NCI-H128 (cell line): ENCODE results near the gene METAP2.
"Not testable (repeated sequence)": the region's sequence is repeated elsewhere in the genome, so short reads cannot be mapped to it uniquely, and the experiment has no call there.

ENCODE experiments used
- DNase-seq: peaks from one replicate; lab custom pipeline; 2025; ENCODE audit not compliant: unreplicated experiment; lab: John Stamatoyannopoulos, UW

Gene METAP2

DNA sequence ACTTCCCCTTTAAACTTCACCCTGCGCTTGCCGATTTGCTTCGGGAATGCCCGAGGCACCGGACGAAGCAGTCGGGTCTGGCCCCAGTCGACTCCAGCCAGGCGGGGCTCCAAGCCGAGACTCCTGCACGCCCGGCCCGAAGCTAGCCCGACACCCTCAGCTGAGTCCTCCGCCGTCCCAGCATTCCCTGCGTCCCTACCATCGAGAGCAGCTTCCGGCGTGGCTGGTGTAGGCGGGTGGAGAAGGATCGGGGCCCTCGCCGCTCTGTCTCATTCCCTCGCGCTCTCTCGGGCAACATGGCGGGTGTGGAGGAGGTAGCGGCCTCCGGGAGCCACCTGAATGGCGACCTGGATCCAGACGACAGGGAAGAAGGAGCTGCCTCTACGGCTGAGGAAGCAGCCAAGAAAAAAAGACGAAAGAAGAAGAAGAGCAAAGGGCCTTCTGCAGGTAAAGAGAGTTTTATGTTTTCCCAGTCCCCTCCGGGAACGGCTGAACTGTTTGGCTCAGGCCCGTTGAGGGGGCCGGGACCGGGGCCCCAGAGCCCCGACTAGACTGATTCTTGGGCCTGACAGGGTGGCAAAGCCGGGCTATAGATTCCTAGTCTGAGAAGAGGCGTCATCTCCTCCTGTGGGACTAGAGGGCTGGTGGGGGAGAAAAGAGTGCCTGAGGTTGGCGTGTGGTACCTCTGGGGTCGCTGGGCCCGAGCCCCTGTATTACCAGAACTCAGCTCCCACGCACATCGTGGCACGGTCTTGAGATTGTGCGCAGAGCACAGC, at the start of gene METAP2:
TSS of gene METAP2 (plus strand) at position 269 of the 776 bp plus-strand sequence. CDS start at position 297, 28 bp downstream.
- DNase-seq = peak; percentile 93

DNA sequence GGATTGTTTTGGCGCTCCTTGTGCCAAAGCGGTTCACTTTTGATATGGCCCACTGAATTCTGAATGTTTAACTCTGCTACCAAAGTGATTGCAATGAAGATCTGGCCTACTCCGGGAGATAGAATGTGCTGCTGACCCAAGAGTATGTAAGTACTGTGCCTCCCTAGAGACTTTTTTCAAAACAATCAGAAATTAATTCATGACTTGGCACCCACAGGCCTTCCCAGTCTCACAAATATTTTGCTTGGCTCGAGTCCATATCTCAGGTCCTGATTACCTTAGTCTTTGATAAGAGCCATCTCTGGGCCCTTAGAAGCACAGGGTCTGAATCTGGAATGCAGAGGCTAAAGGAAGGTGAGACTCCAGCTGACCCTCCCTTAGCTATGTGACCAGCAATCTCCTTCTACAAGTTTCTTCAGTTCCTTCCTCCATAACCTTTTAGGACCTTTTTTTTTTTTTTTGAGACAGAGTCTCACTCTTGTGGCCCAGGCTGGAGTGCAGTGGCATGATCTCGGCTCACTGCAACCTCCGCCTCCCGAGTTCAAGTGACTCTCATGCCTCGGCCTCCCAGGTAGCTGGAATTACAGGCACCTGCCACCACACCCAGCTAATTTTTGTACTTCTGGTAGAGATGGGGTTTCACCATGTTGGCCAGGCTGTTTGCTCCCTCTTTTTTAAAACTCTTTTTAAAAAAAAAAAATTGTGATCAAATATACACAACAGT, 49.5 kb upstream of the METAP2 start:
- no peak for DNase-seq

DNA sequence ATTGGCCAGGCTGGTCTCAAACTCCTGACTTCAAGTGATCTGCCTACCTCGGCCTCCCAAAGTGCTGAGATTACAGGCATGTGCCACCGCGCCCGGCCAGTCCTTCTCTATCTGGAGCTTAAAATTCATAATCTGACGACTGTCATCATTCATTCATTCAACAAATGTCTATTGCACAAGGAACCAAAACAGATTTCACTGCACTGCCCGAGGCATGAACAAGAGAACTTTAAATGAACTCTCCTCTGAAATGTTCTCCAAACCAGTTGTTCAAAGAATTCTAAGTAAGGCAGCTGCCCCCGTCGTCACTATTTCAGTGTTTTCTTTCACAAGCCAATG, 44.8 kb upstream of the METAP2 start:
- no peak for DNase-seq

DNA sequence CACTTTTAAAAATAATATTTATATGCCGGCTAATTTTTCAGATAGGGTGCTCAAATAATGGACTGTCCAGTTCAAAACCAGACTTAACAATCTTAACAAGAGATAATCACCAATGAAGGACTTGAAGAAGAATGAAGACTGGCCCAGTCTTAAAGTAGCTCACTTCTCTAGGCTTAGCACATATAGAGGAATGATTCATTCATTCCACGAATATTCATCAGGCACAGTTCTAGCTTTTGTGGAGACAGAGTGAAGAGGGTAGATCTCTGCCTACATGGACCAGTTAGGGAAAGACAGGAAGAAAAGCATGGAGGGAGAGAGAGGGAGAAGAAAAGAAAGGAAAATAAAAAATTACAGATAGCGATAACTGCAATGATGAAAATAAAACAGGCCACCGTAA, 42.8 kb upstream of the METAP2 start:
- no peak for DNase-seq

DNA sequence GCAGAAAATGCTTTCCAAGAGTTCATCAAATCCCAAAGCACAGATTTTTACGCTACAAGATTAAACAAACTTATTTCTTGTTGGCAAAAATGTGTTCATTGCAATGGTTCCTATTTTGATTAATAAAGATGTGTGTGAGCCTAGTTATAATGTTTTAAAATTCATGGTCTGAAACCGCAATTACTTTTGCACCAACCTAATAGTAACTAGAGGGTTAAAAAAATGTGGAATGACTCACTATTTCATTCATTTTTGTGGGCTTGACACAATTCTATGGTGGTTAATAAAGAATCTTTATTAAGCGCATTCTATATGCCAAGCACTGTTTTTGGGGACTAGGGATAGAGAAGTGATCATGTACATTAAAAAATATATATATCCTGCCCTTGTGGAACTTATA, 38.6 kb upstream of the METAP2 start:
- DNase-seq = no peak

DNA sequence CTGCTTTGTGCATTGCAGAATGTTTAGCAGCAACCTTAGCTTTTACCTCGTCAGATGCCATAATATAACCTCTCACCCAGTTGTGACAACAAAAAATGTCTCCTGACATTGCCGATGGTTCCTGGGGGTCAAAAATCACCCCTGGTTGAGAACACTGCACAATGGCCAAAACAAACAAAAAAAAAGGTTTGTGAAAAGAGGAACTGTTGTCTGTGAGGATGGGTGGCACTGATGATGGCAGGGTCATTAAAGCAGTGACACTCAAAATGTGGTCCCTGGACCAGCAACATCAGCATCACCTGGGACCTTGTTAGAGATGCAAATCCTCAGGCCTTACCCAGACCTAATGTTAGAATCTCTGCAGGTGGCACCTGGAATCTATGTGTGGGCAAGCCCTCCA, 36.4 kb upstream of the METAP2 start:
- DNase-seq = no peak

DNA sequence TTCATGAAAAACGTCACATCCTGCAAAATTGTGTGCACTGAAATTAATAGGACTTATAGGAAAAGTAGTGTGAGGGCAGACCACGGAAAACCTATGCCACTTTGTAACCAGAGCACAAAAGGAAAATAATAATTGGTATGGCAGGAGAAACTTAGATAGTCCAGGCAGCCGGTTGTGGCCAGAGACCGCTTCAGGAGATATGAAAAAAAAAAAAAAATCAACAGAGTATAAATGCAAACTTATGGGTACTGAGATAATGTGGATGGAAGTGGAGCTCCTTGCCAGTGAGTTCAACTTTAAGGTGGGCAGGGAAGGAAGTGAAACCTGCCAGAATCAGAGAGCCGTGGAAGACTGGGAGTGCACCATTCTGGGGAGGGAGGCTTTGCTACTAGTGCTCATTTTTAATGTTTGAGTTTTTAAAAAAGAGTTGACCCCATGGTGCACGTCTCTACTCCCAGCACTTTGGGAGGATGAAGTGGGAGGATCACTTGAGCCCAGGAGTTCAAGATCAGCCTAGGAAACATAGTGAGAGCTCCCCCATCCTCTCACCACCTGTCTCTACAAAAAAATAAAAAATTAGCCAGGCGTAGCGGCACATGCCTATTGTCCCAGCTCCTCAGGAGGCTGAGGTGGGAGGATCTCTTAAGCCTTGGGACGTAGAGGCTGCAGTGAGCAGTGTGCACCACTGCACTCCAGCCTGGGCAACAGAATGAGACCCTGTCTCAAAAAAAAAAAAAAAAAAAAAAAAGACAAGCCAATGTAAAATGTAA, 34.3 kb upstream of the METAP2 start:
- DNase-seq = no peak

DNA sequence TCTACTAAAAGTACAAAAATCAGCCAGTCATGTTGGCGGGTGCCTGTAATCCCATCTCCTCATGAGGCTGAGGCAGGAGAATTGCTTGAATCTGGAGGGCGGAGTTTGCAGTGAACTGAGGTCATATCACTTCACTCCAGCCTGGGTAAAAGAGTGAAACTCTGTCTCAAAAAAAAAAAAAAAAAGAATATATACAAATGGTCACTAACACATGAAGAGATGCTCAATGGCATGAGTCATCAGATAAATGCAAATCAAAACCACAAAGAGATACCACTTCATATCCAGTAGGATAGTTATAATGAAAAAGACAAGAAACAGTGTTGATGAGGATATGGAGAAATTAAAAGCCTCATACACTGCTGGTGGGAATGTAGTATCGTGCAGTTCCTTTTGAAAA, 33.6 kb upstream of the METAP2 start:
- no peak for DNase-seq

DNA sequence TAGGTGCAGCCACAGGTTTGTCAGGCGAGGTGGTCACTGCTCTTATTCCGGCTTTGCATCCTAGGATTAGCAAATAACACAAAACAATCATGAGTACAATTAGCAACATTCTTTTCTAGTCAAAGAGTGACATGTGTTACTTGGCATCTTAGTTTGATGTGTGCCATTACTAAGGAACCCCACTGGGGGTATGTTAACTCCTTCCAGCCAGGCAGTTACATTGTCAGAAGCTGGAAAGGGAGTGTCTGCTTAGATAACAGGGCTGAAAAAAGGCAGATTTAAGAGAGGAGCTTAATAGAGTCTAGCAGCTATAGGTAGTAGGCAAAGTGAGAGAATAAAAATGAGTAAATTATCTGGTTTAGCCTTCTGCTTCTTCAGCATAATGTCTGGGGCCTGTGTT, 30.5 kb upstream of the METAP2 start:
- DNase-seq = no peak

DNA sequence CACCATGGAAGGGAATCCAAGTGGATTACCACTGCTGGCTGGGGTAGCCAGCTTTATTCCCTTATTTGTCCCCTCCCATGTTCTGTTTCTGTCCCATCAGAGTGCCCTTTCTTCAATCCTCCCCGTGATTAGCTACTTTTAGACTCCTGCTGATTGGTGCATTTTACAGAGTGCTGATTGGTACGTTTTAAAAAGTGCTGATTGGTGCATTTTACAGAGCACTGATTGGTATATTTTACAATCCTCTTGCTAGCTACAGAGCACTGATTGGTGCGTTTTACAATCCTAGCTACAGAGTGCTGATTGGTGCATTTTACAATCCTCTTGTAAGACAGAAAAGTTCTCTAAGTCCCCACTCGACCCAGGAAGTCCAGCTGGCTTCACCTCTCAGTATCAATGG, 28.9 kb upstream of the METAP2 start:
- DNase-seq = not testable (repeated sequence)

DNA sequence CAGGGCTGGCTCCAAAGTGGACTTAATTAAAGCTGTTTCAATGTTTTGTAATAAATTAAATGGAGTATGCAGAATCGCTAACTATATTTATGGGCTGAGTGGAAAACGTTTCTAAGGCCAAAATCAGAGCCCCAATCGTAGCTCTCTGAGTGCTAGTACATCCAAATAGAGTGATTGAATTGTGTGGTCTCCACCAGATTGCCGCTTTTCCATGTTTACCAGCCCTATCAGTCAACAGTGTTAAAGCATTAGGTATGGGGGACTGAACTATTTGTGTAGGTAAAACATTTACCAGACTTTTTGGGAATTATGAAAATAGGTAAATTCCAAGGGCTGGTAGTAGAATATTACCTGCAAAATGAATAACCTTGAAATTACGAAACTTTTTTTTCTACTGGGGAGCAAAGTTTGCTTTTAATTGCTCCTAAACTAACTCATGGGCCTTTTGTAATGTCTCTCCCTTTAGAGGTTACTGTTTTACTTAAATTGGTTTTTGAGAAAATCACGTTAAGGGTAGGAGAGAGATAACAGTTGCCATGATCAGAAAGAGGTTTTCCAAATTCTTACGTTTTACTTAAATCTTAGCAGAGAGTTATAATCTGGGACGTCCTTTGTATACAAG, 28.0 kb upstream of the METAP2 start:
- no peak for DNase-seq

DNA sequence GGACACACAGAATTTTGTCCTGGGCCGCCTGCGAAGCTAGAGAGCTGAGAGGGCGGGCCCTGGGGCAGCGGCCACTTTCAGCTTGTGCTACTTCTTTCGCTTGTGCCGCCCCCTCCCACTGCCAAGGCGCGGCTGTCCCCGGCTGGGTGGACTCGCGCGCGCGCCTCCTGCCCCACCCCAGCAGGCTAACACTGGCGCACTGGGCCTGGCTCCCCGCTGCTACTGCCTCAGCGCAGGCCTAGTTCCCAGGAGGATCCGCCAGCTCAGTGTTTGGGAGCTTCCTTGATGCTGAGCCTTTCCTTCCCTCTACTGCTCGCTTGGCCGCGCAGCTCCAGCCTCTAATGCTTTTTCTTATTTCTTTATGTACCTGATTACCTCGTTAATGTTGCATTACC, 27.4 kb upstream of the METAP2 start:
- no peak for DNase-seq

DNA sequence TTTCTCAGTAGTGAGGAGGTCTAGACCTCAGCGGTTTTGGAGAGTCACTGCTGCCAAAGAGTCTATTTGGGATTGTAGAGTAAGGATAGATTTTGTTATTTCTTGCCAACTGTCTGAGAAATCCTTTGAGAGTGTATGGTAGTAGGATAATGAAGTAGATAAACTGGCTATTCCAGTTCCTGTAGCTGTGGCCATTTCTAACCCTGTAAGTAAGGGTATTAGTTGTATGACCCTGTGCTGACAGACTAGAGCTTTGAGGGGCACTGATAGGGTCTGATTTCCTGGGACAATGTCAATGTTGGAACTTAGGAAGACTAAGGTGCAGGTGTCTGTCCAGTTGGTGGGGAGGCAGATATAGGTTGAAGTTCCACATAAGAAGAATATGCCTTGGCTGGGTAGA, 24.3 kb upstream of the METAP2 start:
- not testable (repeated sequence) for DNase-seq

DNA sequence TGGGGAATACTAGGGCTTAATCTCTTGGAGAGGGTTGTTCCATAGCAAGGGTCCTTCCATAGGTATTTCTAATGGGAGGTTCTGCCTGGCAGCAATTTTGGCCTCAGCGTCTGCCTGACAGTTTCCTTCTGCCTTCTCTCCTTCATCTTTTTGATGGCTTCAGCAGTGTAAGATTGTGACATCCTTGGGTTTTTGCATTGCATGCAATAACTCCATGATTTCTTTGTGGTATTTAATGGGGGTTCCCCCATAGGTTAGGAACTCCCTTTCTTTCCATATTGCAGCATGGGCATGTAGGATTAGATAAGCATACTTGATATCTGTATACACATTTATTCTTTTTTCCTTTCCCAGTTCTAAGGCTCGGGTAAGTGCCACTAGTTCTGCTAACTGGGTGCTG, 21.5 kb upstream of the METAP2 start:
- not testable (repeated sequence) for DNase-seq

DNA sequence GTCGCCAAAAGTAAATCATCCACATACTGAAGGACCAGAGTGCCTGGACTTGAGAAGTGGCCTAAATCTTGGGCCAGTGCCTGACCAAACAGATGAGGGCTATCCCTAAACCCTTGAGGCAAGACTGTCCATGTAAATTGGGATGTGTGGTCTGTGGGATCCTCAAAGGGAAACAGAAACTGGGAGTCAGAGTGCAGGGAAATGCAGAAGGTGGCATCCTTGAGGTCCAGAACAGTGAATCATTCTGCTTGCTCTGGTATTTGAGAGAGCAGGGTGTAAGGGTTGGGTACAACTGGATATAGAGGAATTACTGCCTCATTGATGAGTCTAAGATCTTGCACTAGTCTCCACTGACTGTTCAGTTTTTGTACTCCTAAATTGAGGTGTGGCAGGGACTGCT, 20.1 kb upstream of the METAP2 start:
- DNase-seq = not testable (repeated sequence)

DNA sequence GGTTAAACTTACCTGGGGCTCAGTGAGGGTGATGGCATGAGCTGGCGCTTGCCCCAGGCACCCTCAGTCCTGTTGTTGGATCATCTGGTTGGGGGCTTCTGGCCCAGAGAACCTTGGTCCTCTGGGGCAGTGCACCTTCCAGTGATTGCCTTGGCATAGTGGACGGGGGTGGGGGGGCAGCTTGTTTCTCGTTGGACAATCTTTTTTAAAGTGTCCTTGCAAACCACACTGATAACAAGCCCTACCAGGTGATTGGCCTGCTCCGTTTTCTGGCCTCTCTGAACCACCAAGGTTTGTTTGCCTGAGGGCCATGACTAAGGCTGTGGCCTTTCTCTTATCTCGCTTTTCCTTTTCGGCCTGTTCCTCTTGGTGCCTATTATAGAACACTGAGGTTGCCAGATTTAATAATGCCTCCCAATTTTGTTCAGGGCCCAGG, 19.2 kb upstream of the METAP2 start:
- not testable (repeated sequence) for DNase-seq

DNA sequence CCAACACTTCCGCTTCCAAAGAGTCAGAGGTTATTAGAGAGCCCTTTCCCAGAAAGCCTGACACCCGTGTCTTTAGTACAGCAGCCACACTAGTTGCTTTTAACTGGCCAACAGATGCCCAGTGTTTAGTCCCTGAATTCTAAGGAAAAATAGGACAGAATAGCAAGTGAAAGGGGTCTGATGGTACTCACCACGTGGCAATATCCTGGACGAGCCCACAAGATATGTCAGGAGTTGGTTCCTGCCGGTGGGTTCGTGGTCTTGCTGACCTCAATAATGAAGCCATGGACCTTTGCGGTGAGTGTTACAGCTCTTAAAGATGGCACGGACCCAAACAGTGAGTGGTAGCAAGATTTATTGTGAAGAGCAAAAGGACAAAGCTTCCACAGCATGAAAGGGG, 16.3 kb upstream of the METAP2 start:
- not testable (repeated sequence) for DNase-seq

DNA sequence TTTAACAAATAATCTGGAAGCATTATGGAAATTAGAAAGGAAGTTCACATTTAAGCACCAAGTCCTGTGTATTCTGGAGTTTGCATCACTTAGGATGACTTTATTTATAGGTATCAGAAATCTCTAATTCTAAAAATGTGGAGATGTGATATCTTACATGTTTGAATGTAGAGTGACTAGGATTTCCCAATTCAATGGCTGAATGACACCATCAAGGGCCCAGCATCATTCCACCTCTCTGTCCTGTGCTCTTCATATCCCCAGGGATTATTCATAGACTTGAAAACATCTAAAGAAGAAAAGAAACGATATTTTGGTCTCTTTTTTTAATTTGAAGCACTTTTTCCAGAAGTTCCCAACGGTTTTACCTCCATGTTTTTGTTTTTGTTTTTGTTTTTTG, 15.2 kb upstream of the METAP2 start:
- no peak for DNase-seq

DNA sequence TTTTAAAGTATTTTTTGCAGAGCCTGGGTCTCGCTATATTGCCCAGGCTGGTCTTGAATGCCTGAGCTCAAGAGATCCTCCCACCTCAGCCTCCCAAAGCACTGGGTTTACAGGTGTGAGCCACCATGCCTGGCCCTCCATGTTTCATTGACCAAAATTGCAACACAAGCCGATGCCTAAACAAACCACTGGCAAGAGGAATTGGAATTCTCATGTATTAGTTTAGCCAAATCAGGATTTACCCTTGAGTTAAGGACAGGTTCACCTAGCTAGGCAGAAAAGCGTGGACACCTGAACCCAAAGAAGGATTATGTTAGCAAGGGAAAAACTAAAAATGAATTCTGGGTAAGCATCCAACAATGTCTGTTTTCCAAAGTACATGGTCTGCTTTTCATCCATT, 14.6 kb upstream of the METAP2 start:
- DNase-seq = no peak

DNA sequence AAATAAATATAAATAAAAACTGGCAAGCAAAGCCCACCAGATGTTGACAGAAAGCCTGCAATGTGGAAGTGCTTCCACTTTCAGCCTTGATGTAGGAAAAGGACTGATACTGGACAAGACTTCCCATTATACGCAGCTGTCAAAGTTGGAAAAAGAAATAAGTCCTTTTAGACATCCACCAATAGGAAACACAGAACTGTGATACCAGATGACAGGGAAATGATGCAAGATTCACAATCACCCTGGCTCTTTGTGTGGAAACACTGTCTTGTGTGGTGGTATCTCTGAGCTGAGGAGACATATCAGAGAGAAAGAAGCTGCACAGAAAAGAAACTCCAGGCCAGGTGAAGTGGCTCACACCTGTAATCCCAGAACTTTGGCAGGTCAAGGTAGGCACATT, 13.8 kb upstream of the METAP2 start:
- DNase-seq = no peak

DNA sequence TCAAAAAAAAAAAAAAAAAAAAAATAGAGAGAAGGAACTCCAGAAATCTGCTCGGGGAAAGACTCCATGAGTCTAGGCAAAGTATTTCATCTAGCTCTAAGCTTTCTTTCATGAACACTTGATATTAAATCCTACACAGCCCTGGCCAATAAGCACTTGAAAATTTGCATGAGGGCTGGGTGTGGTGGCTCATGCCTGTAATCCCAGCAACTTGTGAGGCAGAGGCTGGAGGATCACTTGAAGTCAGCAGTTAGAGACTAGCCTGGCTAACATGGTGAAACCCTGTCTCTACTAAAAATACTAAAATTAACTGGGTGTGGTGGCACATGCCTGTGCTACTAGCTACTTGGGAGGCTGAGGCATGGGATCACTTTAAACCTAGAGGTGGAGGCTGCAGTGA, 13.1 kb upstream of the METAP2 start:
- no peak for DNase-seq
